ENCODE data around the gene SPAG6. TPM values are rescaled to one million over a fixed set of nuclear protein-coding genes. Genes with fewer than 3 reads are reported as not detected.
A peak's percentile ranks its signal among the peaks of the same experiment; 100 is the strongest.

Gene SPAG6
- total and polyA plus RNA-seq, 9 donors, result 4.1 to 8.7 (median 5.0) TPM

DNA sequence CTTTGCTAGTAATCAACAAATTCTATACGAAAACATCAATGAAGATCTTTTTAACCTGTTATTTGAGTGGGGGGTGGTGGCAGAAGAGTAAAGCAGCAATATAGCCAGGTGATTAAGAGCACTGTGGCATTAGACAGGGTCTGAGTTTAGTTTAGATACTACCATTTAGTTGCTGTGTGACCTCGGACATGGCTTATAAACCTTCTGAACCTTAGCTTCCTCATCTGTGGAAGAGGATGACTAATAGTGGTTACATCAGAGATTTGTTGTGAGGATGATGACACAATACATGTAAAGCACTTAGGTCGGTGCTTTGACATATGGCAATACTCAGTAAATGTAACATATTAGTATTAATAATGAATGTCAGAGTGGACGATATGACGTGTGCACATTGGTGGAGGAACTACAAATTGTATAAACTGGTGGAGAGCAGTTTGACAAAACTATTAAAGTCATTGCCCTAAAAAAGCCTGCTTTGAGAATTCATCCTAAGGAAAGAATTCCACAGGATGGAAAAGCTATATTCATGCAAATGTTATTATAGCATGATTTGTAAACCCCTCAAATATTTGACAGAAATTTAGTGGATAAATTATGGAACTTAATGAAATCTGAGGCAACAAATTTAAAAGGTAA, 24.3 kb downstream of the SPAG6 start:
- Histone ChIP-seq H3K27me3 (ENCODE audit: control insufficient read depth, insufficient read depth, low read length) (no peaks in the 10 kb centered on the region), H3K4me3 (ENCODE audit: low read length) (no peak overlapping the region), H3K36me3 (ENCODE audit: control insufficient read depth, insufficient read depth, low read length) (no peaks in the 10 kb centered on the region), H3K4me1 (ENCODE audit: control insufficient read depth, insufficient read depth, low read length) (no peaks in the 10 kb centered on the region), H3K27ac (ENCODE audit: low read length) (no peak overlapping the region), H3K9me3 (replicated peaks; ENCODE audit: control insufficient read depth, low read depth, low read length) (no peaks in the 10 kb centered on the region)
- DNase-seq, result peak; percentile 16
- WGBS (ENCODE audit: insufficient coverage), result no CpG with 5 or more reads among the region's 5 CpGs

DNA sequence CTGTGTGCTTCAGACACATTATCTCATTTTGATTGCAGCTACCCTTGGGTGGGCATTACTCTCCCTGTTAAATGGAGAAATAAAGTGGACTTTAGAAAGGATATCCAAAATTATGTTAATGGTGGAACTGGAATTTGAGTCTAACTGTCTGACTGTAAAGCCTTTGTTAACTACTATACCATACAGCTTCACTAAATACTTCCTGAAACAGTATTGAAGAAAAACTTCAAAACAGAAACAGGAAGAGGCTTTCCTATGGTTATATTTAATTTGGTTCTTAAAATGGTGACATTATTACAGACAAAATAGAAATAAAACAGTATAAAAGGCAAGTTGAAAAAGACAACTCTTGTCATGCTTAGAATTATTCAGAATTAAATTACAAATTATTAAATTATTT, 25.0 kb downstream of the SPAG6 start:
- Histone ChIP-seq H3K4me1 (ENCODE audit: control insufficient read depth, insufficient read depth, low read length) (no peaks in the 10 kb centered on the region), H3K27me3 (ENCODE audit: control insufficient read depth, insufficient read depth, low read length) (no peaks in the 10 kb centered on the region), H3K36me3 (ENCODE audit: control insufficient read depth, insufficient read depth, low read length) (no peaks in the 10 kb centered on the region), H3K4me3 (ENCODE audit: low read length) (no peak overlapping the region), H3K27ac (ENCODE audit: low read length) (no peak overlapping the region), H3K9me3 (replicated peaks; ENCODE audit: control insufficient read depth, low read depth, low read length) (no peaks in the 10 kb centered on the region)
- no peak for DNase-seq

DNA sequence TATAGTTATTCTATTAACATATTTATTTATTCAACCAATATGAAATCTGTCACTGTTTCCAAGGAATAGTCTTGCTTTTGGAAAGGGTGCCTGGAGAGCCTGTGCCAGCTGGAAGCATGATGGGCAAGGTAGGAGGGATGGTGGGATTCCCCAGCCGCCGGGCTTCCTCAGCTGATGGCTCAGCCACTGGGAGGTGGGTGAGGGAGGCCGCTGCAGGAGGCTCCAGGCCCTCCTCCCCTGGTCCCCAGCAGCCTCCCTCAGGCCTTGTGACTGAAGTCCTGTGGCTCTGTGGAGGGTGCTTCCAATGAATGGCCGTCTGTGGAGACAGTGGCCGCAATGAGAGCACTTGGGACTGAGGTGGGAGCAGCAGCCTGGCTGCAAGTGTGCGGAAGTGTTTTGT, 27.0 kb downstream of the SPAG6 start:
- H3K9me3 ChIP-seq (replicated peaks; ENCODE audit: control insufficient read depth, low read depth, low read length), result no peaks in the 10 kb centered on the region
- H3K27ac ChIP-seq (ENCODE audit: low read length), result no peak overlapping the region
- DNase-seq, result no peak
- H3K36me3 ChIP-seq (ENCODE audit: control insufficient read depth, insufficient read depth, low read length), result no peaks in the 10 kb centered on the region
- H3K4me1 ChIP-seq (ENCODE audit: control insufficient read depth, insufficient read depth, low read length), result no peaks in the 10 kb centered on the region
- H3K4me3 ChIP-seq (ENCODE audit: low read length), result no peak overlapping the region
- WGBS (ENCODE audit: insufficient coverage), result 66% methylated on average over 3 of the region's 6 CpGs
- no peaks in the 10 kb centered on the region for H3K27me3 ChIP-seq (ENCODE audit: control insufficient read depth, insufficient read depth, low read length)

- peak; percentile 25 for DNase-seq
Observed at GRCh38 chr10:22372917-22373316, 27.6 kb downstream of the SPAG6 start.

DNA sequence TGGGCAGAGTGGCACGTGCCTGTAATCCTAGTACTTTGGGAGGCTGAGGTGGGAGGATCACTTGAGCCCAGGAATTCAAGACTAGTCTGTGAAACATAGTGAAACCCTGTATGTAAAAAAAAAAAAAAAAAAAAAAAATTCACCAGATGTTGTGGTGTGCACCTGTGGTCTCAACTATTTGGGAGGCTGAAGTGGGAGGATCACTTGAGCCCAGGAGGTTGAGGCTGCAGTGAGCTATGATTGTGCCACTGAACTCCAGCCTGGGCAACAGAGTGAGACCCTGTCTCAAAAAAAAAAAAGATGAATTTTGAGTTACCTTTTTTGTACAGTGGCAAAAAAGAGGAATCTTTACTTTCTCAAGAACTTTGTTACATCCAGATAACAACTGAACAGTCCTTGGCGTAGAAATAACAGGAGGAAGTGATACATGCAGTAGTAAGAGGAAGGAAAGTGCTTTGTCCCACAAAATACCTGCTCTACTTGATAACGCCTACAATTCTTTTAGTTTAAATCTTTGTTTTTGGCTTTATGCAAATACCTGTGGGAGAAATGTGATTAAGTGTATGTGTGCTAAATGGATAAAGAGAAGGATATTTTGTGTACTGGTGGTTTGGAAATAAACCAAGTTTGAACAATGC, 29.3 kb downstream of the SPAG6 start:
- no peaks in the 10 kb centered on the region for H3K9me3 ChIP-seq (replicated peaks; ENCODE audit: control insufficient read depth, low read depth, low read length)
- H3K27ac ChIP-seq (ENCODE audit: low read length), result no peak overlapping the region
- H3K36me3 ChIP-seq (ENCODE audit: control insufficient read depth, insufficient read depth, low read length), result no peaks in the 10 kb centered on the region
- no peaks in the 10 kb centered on the region for H3K4me1 ChIP-seq (ENCODE audit: control insufficient read depth, insufficient read depth, low read length)
- H3K27me3 ChIP-seq (ENCODE audit: control insufficient read depth, insufficient read depth, low read length), result no peaks in the 10 kb centered on the region
- no CpG with 5 or more reads among the region's 3 CpGs for WGBS (ENCODE audit: insufficient coverage)
- no peak overlapping the region for H3K4me3 ChIP-seq (ENCODE audit: low read length)
- no peak for DNase-seq

More at GRCh38 chr10:22372917-22373316, 27.6 kb downstream of the SPAG6 start:
- no peaks in the 10 kb centered on the region for H3K4me1 ChIP-seq (ENCODE audit: control insufficient read depth, insufficient read depth, low read length)
- H3K36me3 ChIP-seq (ENCODE audit: control insufficient read depth, insufficient read depth, low read length), result no peaks in the 10 kb centered on the region
- no peak overlapping the region for H3K4me3 ChIP-seq (ENCODE audit: low read length)
- H3K27me3 ChIP-seq (ENCODE audit: control insufficient read depth, insufficient read depth, low read length), result no peaks in the 10 kb centered on the region
- no peak overlapping the region for H3K27ac ChIP-seq (ENCODE audit: low read length)
- H3K9me3 ChIP-seq (replicated peaks; ENCODE audit: control insufficient read depth, low read depth, low read length), result no peaks in the 10 kb centered on the region
- WGBS (ENCODE audit: insufficient coverage), result 30% methylated on average over 2 of the region's 9 CpGs

DNA sequence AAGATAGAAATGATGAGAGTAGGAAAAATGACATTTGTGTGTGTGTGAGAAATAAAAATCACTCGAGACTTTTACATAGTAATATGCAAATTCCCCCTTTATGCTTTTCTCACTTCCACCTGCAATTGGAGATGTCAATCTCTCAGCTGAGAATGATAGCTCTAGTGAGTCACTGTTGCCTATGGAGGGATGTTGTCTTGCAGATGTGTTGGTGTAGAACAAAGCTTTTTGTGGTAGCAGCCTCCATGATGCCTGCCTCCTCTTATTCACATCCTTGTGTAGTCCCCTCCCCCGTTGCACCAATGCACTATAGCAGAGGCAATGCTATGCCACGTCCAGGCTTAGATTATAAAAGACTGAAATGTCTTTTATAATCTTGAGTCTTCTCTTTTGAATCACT, 33.8 kb downstream of the SPAG6 start:
- Histone ChIP-seq H3K36me3 (ENCODE audit: control insufficient read depth, insufficient read depth, low read length) (no peaks in the 10 kb centered on the region), H3K4me3 (ENCODE audit: low read length) (no peak overlapping the region), H3K27me3 (ENCODE audit: control insufficient read depth, insufficient read depth, low read length) (no peaks in the 10 kb centered on the region), H3K4me1 (ENCODE audit: control insufficient read depth, insufficient read depth, low read length) (no peaks in the 10 kb centered on the region), H3K27ac (ENCODE audit: low read length) (no peak overlapping the region), H3K9me3 (replicated peaks; ENCODE audit: control insufficient read depth, low read depth, low read length) (no peaks in the 10 kb centered on the region)
- no CpG with 5 or more reads among the region's 3 CpGs for WGBS (ENCODE audit: insufficient coverage)
- DNase-seq, result no peak

GRCh38 chr10:22381262-22381661, 36.0 kb downstream of the SPAG6 start:
- DNase-seq, result no peak
- Histone ChIP-seq H3K4me3 (ENCODE audit: low read length) (no peak overlapping the region), H3K9me3 (replicated peaks; ENCODE audit: control insufficient read depth, low read depth, low read length) (no peaks in the 10 kb centered on the region), H3K4me1 (ENCODE audit: control insufficient read depth, insufficient read depth, low read length) (no peaks in the 10 kb centered on the region), H3K27ac (ENCODE audit: low read length) (no peak overlapping the region), H3K27me3 (ENCODE audit: control insufficient read depth, insufficient read depth, low read length) (no peaks in the 10 kb centered on the region), H3K36me3 (ENCODE audit: control insufficient read depth, insufficient read depth, low read length) (no peaks in the 10 kb centered on the region)
- WGBS (ENCODE audit: insufficient coverage), result no CpG with 5 or more reads among the region's 4 CpGs

DNA sequence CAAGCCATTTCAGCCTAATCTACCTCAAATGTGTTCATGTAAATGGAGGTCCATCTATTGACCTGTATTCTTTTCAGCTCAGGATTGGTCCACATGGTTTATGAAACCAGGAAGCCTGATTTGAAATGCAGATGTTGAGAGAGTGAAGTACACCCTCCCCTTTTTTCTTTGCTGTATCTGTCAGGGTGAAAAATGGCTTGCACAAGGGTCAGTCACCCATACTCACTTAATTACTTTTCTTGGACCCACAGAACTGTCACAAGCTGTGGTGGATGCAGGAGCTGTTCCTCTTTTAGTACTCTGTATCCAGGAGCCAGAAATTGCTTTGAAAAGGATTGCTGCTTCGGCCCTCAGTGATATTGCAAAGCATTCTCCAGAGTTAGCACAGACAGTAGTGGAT, 41.2 kb downstream of the SPAG6 start:
- 17% methylated on average over 1 of the region's 1 CpG for WGBS (ENCODE audit: insufficient coverage)

DNA sequence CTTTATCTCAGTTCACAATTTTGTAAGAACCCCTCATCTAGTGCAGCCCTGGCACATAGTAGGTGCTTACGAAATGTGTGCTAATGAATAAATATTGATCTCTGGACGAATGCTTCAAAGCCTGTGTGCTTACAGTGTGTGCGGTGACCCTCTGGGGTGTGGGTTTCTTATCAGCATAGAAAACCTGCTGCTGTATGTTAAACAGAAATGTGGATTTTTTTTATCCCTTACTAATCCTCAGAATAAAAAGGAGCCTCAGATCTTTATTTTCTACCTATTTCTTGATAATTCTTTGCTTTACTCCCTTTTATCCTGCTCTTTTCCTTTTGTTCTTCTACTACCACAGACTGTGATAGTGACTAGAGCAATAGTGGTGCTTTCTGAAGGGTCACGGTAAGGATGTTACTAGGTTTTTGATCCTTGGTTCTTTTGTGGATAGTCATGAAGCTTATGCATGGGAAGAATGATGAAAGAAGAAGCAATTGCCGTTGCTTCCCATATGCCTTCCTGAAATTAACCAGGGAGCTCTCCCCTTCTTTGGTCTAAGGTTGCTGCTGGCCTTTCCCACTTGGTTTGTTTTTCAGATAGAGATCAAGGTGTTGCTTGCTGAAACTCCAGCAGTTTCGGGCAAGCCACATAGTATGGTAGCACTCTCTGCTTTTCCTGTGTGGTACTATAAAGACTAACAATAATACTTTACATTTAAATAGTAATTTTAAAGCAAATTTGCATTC, 44.7 kb downstream of the SPAG6 start:
- H3K4me1 ChIP-seq (ENCODE audit: control insufficient read depth, insufficient read depth, low read length), result no peaks in the 10 kb centered on the region
- WGBS (ENCODE audit: insufficient coverage), result 100% methylated on average over 3 of the region's 6 CpGs
- H3K9me3 ChIP-seq (replicated peaks; ENCODE audit: control insufficient read depth, low read depth, low read length), result no peaks in the 10 kb centered on the region
- H3K4me3 ChIP-seq (ENCODE audit: low read length), result no peak overlapping the region
- H3K27me3 ChIP-seq (ENCODE audit: control insufficient read depth, insufficient read depth, low read length), result no peaks in the 10 kb centered on the region
- H3K36me3 ChIP-seq (ENCODE audit: control insufficient read depth, insufficient read depth, low read length), result no peaks in the 10 kb centered on the region
- no peak overlapping the region for H3K27ac ChIP-seq (ENCODE audit: low read length)
- DNase-seq, result no peak

More for the DNA sequence above, 41.2 kb downstream of the SPAG6 start:
- no peaks in the 10 kb centered on the region for H3K27me3 ChIP-seq (ENCODE audit: control insufficient read depth, insufficient read depth, low read length)
- H3K27ac ChIP-seq (ENCODE audit: low read length), result no peak overlapping the region
- no peak for DNase-seq
- H3K9me3 ChIP-seq (replicated peaks; ENCODE audit: control insufficient read depth, low read depth, low read length), result no peaks in the 10 kb centered on the region
- no peaks in the 10 kb centered on the region for H3K36me3 ChIP-seq (ENCODE audit: control insufficient read depth, insufficient read depth, low read length)
- no peak overlapping the region for H3K4me3 ChIP-seq (ENCODE audit: low read length)
- no peaks in the 10 kb centered on the region for H3K4me1 ChIP-seq (ENCODE audit: control insufficient read depth, insufficient read depth, low read length)

GRCh38 chr10:22391600-22391999, 46.3 kb downstream of the SPAG6 start:
- no peaks in the 10 kb centered on the region for H3K27me3 ChIP-seq (ENCODE audit: control insufficient read depth, insufficient read depth, low read length)
- 54% methylated on average over 4 of the region's 5 CpGs for WGBS (ENCODE audit: insufficient coverage)
- peak; percentile 64 for DNase-seq

More at GRCh38 chr10:22391600-22391999, 46.3 kb downstream of the SPAG6 start:
- Histone ChIP-seq H3K4me3 (ENCODE audit: low read length) (peak overlapping the region; percentile 28), H3K4me1 (ENCODE audit: control insufficient read depth, insufficient read depth, low read length) (no peaks in the 10 kb centered on the region), H3K36me3 (ENCODE audit: control insufficient read depth, insufficient read depth, low read length) (no peaks in the 10 kb centered on the region), H3K27ac (ENCODE audit: low read length) (no peak overlapping the region), H3K9me3 (replicated peaks; ENCODE audit: control insufficient read depth, low read depth, low read length) (no peaks in the 10 kb centered on the region)

Data from muscle of leg (tissue), 11 donors.